ENCODE data around the gene BTG4.

The BTG4 gene

GRCh38 chr11:111452817-111453552, 59.2 kb downstream of the BTG4 start:
- no peak for DNase-seq

GRCh38 chr11:111452146-111452545, 60.0 kb downstream of the BTG4 start:
- DNase-seq, result no peak

GRCh38 chr11:111450480-111451320, 61.5 kb downstream of the BTG4 start:
- DNase-seq, result no peak

- DNase-seq, result no peak
Measured at GRCh38 chr11:111449696-111450479, 62.3 kb downstream of the BTG4 start.

GRCh38 chr11:111448831-111449557, 63.2 kb downstream of the BTG4 start:
- no peak for DNase-seq

GRCh38 chr11:111448414-111448813, 63.8 kb downstream of the BTG4 start:
- no peak for DNase-seq

- DNase-seq, result no peak
Measured at GRCh38 chr11:111447931-111448330, 64.3 kb downstream of the BTG4 start.

GRCh38 chr11:111447112-111447471, 65.1 kb downstream of the BTG4 start:
- no peak for DNase-seq

DNA sequence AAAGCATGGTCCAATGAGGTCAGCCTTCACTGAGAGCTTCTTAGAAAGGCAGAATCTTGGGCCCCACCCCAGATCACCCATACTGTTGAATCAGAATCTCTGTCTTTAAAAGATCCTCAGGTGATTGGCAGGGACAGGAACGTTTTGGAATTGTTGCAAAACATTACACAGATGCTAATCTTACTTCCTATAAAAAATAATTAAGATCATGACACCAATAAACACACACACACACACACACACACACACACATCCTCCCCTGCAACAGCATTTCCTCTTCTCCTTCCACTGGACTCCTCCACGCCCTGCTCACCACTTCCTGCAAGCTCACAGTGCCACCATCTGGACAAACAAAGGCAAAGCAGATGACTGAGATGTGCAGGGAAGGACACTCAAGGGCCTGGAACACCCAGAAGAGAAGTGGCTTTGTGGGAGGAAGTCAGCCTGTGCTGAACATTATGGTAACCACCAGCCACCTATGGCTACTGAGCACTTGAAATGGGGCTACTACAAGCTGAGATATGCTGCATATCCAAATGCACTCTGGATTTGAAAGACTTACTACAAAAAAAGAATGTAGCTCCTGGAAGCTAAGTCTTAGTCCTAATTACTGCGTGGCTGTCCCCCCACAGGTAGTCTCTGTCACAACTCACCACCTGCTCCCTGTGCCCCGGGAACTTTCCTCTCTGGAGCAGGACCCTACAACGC, 65.6 kb downstream of the BTG4 start:
- DNase-seq, result peak; percentile 50 to 75

GRCh38 chr11:111445586-111445985, 66.6 kb downstream of the BTG4 start:
- no peak for DNase-seq
